Breast epithelium (tissue), 3 donors: Measurements from ENCODE around the gene CHD6.

Source experiments
- POLR2A ChIP-seq: fragments of 450-650 bp; IDR thresholded peaks from one replicate; pipeline ENCODE4 v1.6.1; 2016; ENCODE audit warnings: antibody characterized with exemption, mild to moderate bottlenecking, moderate library complexity
- TF ChIP-seq, protein P1 (sequence below), 3 donors: fragments of 450-650 bp; IDR thresholded peaks; one replicate each; pipeline ENCODE4 v1.5.1; 2016 to 2017; ENCODE audit warnings: antibody characterized with exemption in 3 of 3, mild to moderate bottlenecking in 3 of 3, moderate library complexity in 3 of 3

DNA sequence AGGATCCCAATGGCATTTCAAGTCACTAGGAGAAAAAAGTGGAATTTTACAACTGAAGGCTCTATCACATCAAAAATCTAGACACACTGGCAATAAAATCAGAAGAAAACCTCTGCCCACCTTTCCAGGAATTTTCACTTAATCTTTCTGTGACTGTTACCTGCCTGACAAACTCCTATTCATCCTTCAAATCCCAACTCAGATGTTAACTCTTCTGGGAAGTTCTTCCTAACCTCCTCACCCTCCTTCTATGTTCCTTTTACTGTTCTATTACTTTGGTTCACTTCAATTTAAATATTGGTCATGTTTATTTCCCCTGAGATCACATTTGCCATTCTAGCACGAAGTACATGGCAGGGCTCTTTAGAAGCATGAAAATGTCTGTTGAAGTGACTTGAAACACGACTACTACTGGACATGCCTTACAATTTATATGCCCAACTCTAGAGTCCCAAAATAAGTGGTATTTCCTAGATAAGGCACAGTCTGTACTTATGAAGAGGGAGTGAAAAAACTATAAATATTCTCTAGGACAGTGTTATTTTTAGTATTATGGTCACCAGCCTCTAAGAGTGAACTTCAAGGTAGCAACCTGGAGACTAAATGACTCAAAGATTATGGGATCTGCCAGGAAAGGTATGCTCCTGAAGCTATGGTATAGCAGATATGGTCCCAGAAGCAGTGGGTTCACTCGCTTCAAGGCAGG, 17.1 kb downstream of the CHD6 start:
- TF ChIP-seq, protein P1, sequence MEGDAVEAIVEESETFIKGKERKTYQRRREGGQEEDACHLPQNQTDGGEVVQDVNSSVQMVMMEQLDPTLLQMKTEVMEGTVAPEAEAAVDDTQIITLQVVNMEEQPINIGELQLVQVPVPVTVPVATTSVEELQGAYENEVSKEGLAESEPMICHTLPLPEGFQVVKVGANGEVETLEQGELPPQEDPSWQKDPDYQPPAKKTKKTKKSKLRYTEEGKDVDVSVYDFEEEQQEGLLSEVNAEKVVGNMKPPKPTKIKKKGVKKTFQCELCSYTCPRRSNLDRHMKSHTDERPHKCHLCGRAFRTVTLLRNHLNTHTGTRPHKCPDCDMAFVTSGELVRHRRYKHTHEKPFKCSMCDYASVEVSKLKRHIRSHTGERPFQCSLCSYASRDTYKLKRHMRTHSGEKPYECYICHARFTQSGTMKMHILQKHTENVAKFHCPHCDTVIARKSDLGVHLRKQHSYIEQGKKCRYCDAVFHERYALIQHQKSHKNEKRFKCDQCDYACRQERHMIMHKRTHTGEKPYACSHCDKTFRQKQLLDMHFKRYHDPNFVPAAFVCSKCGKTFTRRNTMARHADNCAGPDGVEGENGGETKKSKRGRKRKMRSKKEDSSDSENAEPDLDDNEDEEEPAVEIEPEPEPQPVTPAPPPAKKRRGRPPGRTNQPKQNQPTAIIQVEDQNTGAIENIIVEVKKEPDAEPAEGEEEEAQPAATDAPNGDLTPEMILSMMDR (IDR thresholded peaks at IDR 0.05), result no peak
- no peak for TF ChIP-seq POLR2A
